ENCODE results near the gene UBIAD1. TPM values are rescaled to one million over a fixed set of nuclear protein-coding genes. Genes with fewer than 3 reads are reported as not detected.

UBIAD1 gene
- total and polyA plus RNA-seq, 2 experiments from 2014 or later = 13.7 to 31.6 TPM

- TF ChIP-seq ZNF114 (CRISPR knock-in tag; IDR thresholded peaks at IDR 0.05) (no peak), CREB1 (CRISPR knock-in tag; IDR thresholded peaks at IDR 0.05; ENCODE audit: low read depth) (no peak), CTCF (conservative IDR thresholded peaks at IDR 0.05; ENCODE audit: low read depth in 2 of 2) (no peak), ETS1 (IDR thresholded peaks at IDR 0.05) (no peak), EZH2phosphoT487 (IDR thresholded peaks at IDR 0.05; ENCODE audit: unreplicated experiment) (no peak), ZNF331 (CRISPR knock-in tag; IDR thresholded peaks at IDR 0.05; ENCODE audit: low read depth) (no peak), STAT1 (IDR thresholded peaks at IDR 0.05; ENCODE audit: unreplicated experiment) (no peak), ZNF462 (CRISPR knock-in tag; IDR thresholded peaks at IDR 0.05) (no peak), JUNB (IDR thresholded peaks at IDR 0.05; ENCODE audit: unreplicated experiment) (no peak), REST (IDR thresholded peaks at IDR 0.05; ENCODE audit: unreplicated experiment) (no peak), NANOG (IDR thresholded peaks at IDR 0.05; ENCODE audit: borderline replicate concordance) (no peak), EZH2 (IDR thresholded peaks at IDR 0.05; ENCODE audit: low read depth, unreplicated experiment) (no peak), POLR2AphosphoS5 (IDR thresholded peaks at IDR 0.05; ENCODE audit: low read depth) (no peak)
- Histone ChIP-seq H3K9me2 (ENCODE audit: insufficient read depth) (no peaks in the 10 kb centered on the region), H3K4me1 (ENCODE audit: insufficient read depth) (no peaks in the 10 kb centered on the region), H2AFZ (no peak overlapping the region), H3F3A (replicated peaks; ENCODE audit: low read depth) (peaks cover 6% of the 10 kb centered on the region; the same call in 1 of the 2 replicates), H4K20me1 (replicated peaks; ENCODE audit: insufficient read depth) (peaks cover 4% of the 10 kb centered on the region; the same call in 1 of the 2 replicates), H3K27me3 (ENCODE audit: insufficient read depth) (no peaks in the 10 kb centered on the region), H3K36me3 (ENCODE audit: insufficient read depth) (peaks cover 54% of the 10 kb centered on the region), H3K27ac (ENCODE audit: low read depth) (no peak overlapping the region), H3K4me3 (no peak overlapping the region), H3K4me2 (no peak overlapping the region), H3K79me2 (replicated peaks; ENCODE audit: insufficient read depth) (no peaks in the 10 kb centered on the region)
- no peak overlapping the region for H3K4me3 Mint-ChIP-seq
- H3K4me1 Mint-ChIP-seq = no peaks in the 10 kb centered on the region
- ATAC-seq (no peak), DNase-seq (ENCODE audit: low spot score) (no peak)
- peaks cover 4% of the 10 kb centered on the region for H3K27me3 Mint-ChIP-seq (ENCODE audit: insufficient read depth, low read depth, poor library complexity)
- H3K9me3 Mint-ChIP-seq = no peaks in the 10 kb centered on the region
- peaks cover 80% of the 10 kb centered on the region for H3K36me3 Mint-ChIP-seq (ENCODE audit: low read depth)
- no peak overlapping the region for H3K27ac Mint-ChIP-seq
Measured at GRCh38 chr1:11238311-11238710, 34.7 kb upstream of the UBIAD1 start.
